CD4-positive, alpha-beta T cell treated with Interleukin-21 for 1 hour (primary cell): Measurements from ENCODE around the gene IRF6.

ENCODE experiments used
- DNase-seq: peaks from one replicate; pipeline ENCODE4 v3.0.0-alpha.2; 2020

Gene IRF6

DNA sequence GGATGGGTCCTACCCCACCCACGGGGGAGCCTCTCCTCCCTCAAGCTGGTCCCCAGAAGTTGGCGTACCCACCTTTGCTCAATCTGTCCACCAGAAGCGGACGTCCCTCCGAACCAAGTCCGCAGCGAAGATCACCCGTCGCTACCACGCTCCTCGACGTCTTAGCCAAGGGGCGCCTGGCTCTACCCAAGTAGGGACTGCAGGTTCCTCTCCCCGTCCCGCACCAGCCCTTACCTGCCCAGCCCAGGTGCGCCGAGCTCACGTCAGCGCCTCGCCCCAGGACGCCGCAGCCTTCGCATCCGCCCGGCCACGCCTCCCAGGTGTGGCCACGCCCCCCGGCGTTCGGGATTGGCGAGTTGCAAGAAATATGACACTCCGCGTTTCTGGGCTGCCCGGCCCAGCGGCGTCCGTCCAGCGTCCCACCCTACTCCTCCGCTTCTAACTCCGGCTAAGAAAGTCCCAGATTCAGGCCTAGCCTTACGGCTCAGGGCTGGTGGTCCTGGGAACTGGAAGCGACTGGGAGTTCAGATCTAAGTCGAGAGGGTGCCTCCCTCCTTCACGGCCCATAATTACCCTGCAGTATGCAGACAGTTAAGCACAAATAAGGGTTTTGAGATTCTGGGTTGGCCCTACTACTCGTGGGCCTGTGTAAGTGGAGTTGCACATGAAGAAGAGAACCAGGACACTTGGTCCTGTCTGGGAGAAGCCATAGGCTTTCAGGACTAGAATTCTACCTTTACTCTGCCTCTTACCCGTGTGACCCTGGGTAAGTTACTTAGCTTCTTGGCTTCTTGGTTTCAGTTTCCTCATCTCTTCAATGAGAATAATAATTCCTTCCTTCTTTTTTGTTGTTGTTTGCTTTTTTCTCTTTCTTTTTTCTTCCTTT is at the start of gene IRF6:
Gene IRF6 (minus strand): TSS at position 268 of the 886 bp plus-strand sequence. CDS start 4,729 bp downstream, outside the sequence.
- DNase-seq = peak; percentile 83

DNA sequence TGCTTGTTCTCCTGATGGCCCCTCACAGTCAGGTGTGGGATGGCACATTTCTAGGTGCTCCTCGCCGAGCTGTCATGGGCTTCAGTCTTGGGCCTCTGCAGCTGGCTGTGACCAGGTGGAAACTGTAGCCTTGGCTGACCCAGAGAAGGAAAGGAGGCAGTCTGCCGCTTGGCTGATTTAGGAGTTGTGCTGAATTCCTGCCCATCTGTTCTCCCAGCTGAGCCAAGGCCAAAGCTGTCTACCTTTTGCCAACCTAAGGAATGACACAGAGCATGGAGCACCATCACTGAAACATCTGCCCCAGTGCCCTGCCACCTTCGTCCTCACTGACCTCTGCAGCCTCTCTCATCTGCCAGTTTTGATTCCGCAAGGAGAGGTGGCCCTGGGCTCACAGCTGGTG is 49.7 kb upstream of the IRF6 start:
- DNase-seq = no peak

DNA sequence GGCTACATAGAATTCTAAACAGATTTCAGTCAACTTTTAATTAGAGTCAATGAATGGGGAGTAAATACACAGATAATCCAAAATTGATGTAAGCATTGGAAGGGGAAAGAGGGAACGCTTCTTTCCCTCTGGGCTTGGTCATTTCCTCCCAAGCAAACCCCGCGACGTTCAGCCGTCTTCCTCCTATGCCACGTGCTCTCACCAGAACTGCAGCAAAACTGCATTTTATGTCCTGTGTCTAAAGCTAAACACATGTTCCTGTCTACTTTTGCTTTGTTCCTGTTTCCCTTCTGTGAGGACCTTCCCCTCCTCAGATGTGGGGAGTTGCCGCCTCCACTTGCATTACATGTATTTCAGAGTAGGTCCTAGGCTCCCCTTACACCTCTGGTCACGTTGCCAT is 49.1 kb upstream of the IRF6 start:
- no peak for DNase-seq

DNA sequence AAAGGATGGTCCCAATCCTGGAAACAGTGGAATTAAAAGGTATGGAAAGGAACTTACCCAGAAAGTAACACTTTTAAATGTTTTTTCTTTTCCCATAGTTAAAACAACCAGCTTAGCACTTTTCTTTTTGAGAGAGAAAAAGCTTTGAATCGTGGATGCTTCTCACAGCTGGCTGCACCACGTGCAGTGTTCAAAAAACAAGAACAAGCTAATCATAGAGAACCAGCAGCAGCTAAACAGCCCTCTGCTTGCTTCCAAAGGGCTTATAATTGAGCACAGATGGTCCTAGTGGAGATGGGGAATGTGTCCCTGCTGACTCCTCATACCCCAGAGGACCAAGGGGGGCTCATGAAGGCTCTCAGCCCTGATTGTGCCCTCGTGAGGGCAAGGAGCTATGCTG is 48.3 kb upstream of the IRF6 start:
- DNase-seq = no peak

DNA sequence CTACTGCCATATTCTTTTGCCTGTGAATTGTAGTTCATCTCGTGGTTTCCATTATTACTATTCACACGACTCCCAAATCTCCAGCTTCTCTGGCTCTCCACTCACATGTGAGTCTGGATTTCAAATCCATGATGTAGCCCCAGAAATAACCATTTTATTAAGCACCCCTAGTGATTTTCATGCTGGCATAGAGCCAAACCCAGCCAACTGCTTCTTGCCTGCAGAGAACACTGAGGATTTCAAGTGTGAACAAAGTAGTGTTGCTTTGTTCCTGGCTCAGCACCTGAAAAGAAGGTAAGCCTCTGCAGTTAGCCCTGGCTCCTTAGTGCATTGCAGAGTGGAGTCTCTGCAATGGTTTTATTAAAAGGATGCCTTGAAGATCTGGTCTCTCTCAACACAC is 47.7 kb upstream of the IRF6 start:
- no peak for DNase-seq

DNA sequence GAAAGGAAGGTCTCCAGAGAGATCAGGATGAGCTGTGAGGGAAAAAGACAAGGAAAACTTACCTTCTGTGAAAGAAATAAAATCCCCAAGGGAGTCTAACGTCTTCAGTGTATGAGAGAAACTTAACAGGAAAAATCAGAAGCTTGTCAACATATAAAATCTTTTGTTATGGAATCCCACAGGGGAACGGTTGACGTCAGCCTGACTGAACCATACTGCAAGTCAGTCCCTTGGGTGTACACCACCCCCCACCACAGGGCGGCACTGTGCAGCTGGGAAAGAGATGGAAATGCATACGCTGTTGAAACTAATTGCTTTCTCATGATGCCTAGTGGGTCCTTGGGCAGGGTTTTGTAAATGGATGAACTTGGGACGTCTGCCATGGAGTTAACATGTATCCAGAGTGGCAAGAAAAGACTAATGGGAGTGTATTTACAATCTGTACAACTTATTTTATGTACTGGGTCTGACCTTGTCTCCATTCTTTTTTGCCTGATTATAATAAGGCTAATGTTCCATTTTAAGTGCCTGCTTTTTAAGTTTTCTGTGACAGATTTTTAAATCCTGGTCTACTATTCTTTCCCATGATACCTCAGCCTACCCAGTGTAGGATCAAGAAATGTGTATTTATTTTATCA is 44.5 kb upstream of the IRF6 start:
- DNase-seq = no peak

DNA sequence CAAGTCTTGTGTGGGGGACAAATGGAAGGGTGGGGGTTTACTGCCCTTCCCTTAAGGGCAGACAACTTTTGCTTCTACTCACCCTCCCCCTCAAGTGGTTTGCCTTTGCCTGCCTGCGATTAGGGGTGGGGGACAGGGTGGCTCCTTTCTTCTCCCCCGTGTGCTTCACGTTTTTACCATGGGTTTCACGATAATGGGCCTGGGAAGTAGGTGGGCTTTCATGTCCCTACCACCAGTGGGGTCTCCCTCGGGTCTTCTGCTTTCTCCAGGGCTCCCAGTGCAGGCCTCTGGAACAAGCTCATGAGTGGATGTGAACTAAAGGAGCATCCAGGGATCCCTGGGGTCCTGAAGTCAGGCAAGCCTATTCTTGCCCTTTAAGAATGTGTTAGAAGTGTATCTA is 43.4 kb upstream of the IRF6 start:
- no peak for DNase-seq

DNA sequence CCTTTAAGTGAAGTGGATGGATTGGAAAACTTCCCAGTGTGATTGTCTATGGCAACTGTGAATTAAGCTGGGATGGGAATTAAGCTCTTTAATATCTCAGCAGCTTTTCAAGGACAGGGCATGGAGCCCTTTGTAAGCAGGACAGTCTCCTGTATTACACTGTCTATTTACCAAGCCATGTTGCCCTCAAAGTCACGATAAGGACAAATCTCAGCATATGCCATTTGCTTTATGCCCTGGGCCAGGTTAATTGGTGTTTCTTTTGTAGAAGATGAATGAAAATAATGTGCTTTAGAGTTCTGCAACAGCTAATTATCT is 39.4 kb upstream of the IRF6 start:
- DNase-seq = no peak

DNA sequence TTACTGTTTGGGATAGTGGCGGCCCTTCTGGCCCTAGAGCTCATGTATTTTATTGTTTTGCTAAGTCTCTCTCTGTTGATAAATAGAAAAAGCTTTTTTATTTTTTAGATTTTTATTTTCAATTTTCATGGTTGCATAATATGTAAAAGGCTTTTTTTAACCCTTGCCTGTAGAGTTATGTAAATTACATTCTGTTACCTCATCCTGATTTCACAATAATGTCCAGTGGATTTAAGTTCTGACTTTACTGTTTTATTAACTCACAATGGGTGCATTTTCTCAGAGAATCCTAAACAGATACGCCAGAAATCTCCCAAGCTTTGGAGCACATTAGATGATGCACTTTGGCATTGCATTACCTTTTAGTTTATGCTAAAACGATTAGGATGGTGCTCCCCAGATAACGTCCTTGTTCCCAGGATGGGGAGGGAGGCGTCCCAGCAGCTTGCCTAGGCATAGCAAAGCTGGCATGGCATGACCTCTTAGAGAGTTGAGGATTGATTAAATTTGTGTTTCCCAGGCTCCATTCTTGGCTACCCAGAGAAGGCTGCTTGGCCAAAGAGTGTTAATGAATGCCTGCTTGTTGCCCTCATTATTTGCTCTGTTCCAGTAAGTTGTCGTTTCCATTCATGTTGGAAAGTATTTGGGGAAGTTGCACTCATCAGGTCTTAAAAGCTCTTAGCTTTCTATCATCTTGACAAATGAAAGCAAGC is 38.9 kb upstream of the IRF6 start:
- DNase-seq = no peak

DNA sequence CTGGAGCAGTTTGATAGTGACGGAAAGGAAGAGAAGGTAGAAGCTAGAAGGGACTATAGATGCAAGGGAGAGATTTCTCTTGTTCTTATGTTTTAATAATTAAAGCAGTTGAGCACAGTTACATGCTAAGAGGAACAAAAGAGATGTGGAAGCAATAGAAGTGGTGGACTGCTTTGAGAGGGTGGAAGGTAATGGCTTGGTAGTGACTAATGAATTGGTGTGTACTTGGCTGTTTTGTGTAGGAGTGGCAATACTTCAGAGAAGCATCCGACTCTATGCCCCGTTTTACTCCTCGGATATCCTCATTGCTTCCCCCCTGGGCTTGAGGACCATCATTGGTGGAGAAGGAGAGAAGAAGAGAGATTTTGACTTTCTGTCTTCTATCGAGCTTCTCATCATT is 34.7 kb upstream of the IRF6 start:
- DNase-seq = no peak

DNA sequence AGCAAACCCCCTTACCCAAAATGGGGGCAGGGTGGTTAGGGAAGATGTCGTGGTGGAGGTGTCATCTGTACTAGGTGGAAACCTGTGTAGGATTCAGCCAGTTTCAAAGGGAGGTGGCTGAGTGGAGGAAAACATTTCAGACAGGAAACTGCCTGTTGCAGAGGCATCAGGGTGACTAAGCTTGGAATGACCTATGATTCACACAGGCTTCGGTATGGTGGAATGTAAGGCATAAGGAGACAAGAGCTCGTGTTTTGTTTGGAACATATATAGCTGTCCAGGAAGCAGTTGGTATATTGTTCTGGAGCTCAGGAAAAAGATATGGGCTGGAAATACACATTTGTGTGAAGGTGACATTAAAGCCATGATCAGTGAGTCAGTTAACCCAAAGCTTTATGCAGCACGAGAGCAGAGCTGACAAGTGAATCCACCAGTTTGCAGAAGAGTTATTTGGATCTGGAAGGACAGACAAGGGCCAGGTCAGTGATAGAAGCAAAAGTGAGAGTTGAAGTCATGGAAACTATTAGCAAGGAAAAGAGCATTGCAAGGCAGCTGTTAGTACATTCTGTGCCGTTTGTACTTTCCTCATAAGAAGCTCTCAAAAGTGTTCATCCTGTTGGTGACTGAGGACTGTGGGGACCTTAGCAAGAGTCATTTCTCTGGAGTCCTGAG is 34.1 kb upstream of the IRF6 start:
- DNase-seq = no peak

DNA sequence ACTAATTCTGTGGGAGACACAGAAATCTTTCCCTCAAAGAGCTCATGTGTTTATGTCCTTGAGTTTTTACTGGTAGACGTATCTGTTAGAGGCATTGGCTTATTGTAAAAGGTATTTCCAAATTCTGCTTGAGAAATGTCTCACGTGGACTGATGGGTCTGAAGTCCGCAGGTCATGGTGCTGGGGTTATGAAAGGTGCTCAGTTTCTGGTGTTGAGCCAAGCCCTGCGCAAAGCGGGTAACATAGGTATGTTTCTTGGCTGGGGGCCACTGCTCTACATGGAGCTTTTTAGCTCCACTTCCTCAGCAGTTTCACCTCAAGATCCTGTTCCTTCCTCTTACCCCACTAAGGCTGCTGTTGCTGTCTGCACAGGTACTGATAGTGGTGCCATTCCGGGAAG is 32.6 kb upstream of the IRF6 start:
- no peak for DNase-seq

DNA sequence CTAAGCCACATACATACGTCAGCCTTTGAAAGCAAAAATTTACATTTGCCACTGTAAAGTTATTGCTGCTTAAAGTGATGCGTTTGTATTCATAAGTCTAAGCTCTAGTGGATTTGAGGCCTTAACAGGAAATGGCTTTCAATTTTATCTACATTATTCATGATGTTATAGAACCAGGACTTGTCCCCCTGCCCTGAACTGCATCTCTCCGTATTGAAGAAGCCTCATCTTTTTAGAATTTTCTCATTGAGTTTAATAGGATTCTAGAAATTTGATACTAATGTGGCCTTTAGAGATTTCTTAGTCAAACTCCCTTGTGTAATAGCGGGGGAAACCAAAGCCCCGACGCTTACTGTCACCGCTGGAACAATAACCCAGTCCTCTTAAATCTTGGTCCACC is 31.7 kb upstream of the IRF6 start:
- no peak for DNase-seq

DNA sequence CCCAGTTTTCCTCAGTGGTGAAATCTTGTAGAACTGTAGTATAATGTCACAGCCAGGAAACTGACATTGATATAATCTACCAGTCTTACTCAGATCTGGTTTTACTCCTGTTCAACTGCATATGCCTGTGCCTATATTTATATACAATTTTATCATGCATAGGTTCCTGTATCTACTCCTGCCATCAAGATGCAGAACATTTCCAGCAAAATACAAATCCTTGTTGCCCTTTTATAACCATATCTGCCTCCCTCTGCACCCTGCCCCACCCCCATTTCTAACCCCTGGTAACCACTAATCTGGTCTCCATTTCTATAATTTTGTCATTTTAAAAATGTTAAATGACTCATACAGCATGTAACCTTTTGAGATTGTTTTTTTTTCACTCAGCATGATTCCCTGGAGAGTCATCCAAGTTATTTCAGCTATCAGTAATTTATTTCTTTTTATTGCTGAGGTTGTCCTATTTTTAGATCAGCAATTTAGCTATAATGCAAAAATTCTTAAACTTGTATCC is 29.9 kb upstream of the IRF6 start:
- no peak for DNase-seq

DNA sequence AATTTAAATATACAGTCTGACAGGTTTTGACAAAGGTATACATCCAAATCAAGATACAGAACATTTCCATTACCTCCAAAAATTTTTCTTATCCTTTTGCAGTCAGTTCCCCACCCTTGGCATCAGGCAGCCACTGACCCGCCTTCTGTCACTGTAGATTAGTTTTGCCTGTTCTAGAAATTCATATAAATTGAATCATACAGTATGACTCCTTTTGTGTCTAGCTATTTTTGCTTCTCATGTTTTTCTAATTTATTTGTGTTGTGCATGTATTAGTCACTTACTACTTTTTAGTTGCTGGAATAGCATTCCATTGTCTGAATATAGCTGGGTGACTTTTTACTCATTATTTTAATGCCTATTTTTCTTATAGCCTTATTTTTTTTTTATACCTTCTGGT is 25.7 kb upstream of the IRF6 start:
- DNase-seq = no peak

DNA sequence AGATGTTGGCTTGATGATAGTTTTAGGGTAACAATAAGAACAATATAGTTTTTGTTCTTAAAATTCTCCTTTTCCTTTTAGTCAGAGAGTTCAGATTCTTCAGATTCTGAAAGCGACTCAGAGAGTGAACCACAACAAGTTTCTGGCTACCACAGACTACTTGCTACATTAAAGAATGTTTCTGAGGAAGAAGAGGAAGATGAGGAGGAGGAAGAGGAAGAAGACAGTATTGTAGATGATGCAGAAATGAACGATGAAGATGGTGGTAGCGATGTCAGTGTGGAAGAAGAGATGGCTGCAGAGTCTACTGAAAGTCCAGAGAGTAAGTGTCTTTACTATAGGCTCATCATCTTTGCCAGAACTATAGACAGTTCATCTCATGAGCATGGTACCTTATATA is 24.8 kb upstream of the IRF6 start:
- no peak for DNase-seq

DNA sequence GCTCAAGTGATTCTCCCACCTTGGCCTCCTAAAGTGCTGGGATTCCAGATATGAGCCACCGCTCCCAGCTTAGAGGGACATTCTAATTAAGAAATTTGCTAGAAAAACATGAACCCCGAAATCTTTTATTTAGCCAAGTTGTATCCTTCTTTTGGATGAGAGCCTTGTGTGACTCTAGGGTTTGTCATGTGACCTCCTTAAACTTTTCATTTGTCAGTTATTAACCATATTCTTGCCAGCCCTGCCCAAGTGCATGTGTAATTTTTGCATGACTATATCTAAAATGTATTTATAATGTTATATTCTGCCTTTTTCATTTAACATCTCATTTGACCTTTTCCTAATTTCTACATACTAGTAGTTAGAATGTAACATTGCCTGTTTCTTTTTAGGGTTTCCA is 23.8 kb upstream of the IRF6 start:
- no peak for DNase-seq

DNA sequence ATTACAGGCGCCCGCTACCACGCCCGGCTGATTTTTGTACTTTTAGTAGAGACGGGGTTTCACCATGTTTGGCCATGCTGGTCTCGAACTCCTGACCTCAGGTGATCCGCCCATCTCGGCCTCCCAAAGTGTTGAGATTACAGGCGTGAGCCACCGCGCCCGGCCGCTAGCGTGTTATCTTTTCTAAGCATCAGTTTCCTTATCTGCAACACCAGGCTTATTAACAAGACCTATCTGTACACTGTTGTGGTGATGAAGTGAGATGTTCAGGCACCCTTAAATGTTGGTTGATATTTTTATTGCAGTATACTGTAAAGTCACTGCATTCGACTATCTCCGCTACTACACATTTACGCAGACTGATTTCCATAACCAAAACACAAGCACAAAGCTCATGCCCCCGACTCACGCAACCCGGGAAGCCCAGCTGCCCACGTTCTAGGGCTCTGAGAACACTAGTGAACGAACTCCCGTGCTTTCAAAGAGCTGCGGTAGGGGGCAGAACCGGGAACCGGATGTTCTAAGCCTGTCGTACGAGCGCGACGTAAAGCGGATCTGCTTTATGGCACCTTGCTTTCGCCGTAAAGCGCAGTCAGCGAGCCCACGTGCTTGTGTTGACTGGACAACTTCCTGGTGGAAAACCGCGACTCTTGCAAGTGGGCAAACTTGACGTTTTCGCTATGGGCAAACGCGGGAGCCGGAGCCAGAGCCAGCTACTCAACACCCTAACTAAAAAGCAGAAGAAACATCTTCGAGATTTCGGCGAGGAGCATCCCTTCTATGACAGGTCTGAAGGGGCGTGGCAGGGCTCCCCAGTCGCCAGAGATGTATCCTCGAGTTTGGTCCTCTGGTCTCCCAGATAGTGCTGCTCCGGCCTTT is 21.7 kb upstream of the IRF6 start, which contains the start of gene UTP25:
Gene UTP25 (plus strand): TSS at position 589 of the 879 bp plus-strand sequence. CDS start 92 bp downstream, at position 681.
- DNase-seq = peak; percentile 95

DNA sequence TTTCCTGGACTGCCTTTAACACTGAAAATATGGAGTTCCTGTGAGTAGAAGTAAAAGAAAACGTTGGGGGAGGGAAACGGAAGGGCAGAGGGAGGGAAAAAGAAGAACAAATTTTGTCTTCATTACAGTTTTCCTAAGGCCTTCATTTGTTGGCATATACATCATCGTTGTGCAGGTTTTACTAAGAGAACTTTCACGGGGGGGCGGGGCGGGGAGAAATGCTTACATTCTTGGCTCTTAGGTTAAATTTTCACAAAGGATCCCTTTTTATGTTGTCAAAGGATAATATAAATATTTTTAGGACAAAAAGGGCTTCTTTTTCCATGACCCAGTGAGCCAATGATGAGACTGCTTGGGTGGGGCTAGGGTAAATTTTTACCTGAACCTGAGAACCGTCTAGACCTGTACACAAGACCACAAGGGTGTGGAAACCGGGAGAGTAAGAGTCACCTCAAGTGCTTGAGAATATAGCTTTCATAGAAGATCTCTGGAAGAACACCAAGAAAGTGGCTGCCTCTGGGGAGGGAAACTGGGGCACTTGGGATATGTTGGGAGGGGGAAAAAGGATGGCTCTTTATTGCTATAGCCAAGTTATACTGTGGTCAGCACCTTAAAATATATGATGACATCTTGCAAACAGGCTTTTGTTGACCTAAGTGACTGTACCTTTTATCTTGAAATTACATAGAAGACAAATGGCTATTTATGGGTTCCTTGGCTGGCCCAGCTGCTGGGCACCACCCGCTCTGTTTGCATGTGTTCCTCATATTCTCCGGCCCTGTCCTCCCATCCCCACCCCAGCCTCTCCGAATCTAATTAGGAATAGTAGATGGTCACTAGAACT is 19.9 kb upstream of the IRF6 start:
- DNase-seq = no peak

DNA sequence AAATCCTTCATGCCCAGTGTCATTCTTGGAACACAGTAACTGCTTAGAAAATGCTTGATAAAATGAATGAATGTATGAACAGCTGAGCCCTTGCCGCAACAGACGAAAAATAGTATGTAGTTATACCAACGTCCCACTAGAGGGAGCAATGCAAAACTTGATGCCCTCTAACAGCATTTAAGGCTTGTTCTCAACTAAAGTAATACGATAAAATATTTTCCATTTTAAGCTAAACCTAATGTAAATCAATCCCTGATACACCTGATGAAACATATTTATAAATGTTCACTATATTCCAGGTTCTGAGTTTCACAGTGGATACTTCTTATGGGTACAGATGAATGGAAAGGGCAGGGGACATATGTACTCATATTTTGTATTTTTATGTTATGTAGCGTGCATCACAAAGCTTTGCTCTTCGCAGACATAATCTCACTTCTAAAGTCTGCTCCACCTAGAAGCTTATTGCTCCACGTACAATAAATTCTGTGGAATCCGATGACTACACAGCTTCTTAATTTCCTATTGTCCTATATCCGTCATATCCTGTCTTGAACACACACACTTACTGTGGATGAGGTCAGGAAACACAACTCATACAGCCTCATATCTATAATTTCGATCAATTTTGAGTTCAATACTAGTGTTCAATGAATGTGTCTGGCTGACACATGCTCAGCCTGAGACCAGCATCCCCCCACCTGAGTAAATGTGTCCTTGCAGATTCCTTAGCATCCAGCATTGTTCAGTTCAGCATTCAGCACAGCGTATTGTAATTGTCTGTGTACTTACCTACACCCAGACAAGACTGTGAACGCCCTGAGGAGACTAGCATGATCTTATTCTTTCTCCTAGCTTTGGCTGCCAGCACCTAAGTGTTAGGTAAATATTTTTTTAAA is 17.4 kb upstream of the IRF6 start:
- peak; percentile 66 for DNase-seq
